Activated T-cell treated with anti-CD3 and anti-CD28 coated beads, Interleukin-2, amount 50 U/mL, for 4 hours (primary cell): Measurements from ENCODE around the gene ZNF311. TPM values are rescaled to one million over a fixed set of nuclear protein-coding genes. Genes with fewer than 3 reads are reported as not detected.
A peak's percentile ranks its signal among the peaks of the same experiment; 100 is the strongest.
"Not testable (repeated sequence)": the region's sequence is repeated elsewhere in the genome, so short reads cannot be mapped to it uniquely, and the experiment has no call there.

ENCODE experiments used
- ATAC-seq, 2 donors: fragments of 200-7000 bp; cut with Tn5 transposase; one replicate each; pipeline ENCODE4 v1.10.0; 2021
- DNase-seq: peaks from one replicate; pipeline ENCODE4 v3.0.0-alpha.2; 2020
- H3K27me3 Mint-ChIP-seq: one replicate; pipeline ENCODE4 v1.8.0; 2021; ENCODE audit warnings: low read depth, mixed read lengths
- H3K36me3 Mint-ChIP-seq: one replicate; pipeline ENCODE4 v1.8.0; 2022; ENCODE audit warnings: mixed read lengths; ENCODE audit not compliant: insufficient read depth
- H3K4me1 Mint-ChIP-seq: one replicate; pipeline ENCODE4 v1.8.0; 2021; ENCODE audit warnings: low read depth, mixed read lengths
- H3K4me3 Mint-ChIP-seq: one replicate; pipeline ENCODE4 v1.8.0; 2021; ENCODE audit warnings: mild to moderate bottlenecking, moderate library complexity, mixed read lengths
- H3K9me3 Mint-ChIP-seq: one replicate; pipeline ENCODE4 v1.8.0; 2021; ENCODE audit warnings: mixed read lengths
- total RNA-seq, 3 donors: library from RNA; stranded (reverse); gene quantifications; one replicate each; pipeline ENCODE4 v1.2.1, GENCODE V29; 2021

ZNF311 gene
- total RNA-seq, 3 donors from 2014 or later = 0.48 to 0.53 (median 0.52) TPM

DNA sequence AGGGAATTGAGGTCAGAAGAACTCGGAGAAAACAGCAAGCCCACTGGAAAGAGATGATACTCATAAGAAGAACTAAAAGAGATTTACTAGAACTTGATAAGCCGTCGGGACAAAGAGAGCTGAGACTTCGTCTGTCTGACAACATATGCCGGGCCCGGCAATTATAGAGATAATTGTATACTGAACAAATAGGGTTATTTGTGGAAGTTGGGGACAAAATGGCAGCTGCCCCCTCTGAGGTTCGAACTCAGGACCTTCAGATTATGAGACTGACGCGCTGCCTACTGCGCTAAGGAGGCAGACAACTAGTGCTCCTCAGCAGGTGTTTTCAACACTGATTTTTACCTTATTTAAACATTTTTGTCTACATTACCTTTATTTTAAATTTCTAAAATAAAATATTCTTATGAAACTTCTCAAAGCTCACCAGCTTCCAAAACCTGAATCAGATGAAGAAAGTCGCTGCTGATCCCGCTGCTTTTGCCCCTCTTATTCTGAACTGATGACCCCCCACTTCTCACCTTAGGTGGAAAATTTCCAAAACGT is 52.0 kb downstream of the ZNF311 start:
- Mint-ChIP-seq H3K9me3 (no peaks in the 10 kb centered on the region), H3K4me1 (peaks cover 17% of the 10 kb centered on the region), H3K36me3 (no peaks in the 10 kb centered on the region), H3K4me3 (peak overlapping the region; percentile 84), H3K27me3 (peaks cover 13% of the 10 kb centered on the region)
- ATAC-seq = peak; percentile 66 to 67
- peak; percentile 62 for DNase-seq

DNA sequence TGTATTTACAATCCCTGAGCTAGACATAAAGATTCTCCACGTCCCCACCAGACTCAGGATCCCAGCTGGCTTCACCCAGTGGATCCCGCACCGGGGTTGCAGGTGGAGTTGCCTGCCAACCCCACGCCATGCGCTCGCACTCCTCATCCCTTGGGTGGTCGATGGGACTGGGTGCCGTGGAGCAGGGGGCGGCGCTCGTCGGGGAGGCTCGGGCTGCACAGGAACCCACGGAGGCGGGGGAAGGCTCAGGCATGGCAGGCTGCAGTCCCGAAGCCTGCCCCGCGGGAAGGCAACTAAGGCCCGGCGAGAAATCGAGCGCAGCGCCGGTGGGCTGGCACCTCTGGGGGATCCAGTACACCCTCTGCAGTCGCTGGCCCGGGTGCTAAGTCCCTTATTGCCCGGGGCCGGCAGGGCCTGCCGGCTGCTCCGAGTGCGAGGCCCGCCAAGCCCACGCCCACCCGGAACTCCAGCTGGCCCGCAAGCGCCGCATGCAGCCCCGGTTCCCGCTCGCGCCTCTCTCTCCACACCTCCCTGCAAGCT is 55.4 kb downstream of the ZNF311 start:
- H3K4me3 Mint-ChIP-seq, H3K36me3 Mint-ChIP-seq, ATAC-seq, H3K9me3 Mint-ChIP-seq, DNase-seq, H3K27me3 Mint-ChIP-seq: not testable (repeated sequence)
- H3K4me1 Mint-ChIP-seq = peaks cover 15% of the 10 kb centered on the region

DNA sequence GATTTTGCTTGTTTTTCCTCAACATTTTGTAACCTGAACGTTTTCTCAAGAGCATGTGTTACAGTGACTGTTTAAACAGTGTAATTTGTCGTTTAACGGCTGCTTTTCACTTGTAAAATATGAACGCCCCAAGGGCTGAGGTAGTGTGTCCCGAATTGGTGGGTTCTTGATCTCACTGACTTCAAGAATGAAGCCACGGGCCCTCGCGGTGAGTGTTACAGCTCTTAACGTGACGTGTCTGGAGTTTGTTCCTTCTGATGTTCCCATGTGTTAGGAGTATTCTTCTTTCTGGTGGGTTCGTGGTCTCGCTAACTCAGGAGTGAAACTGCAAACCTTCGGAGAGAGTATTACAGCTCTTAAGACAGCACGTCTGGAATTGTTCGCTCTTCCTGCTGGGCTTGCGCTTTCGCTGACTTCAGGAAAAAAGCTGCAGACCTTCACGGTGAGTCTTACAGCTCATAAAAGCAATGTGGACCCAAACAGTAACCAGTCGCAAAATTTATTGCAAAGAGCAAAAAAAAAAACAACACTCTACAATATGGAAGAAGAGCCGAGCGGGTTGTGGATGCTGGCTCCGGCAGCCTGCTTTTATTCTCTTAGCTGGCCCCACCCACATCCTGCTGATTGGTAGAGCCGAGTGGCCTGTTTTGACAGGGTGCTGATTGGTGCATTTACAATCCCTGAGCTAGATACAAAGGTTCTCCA is 56.2 kb downstream of the ZNF311 start:
- H3K27me3 Mint-ChIP-seq = peaks cover 5% of the 10 kb centered on the region
- no peak overlapping the region for H3K4me3 Mint-ChIP-seq
- peaks cover 15% of the 10 kb centered on the region for H3K4me1 Mint-ChIP-seq
- ATAC-seq = no peak
- H3K36me3 Mint-ChIP-seq = no peaks in the 10 kb centered on the region
- DNase-seq = no peak
- no peaks in the 10 kb centered on the region for H3K9me3 Mint-ChIP-seq

DNA sequence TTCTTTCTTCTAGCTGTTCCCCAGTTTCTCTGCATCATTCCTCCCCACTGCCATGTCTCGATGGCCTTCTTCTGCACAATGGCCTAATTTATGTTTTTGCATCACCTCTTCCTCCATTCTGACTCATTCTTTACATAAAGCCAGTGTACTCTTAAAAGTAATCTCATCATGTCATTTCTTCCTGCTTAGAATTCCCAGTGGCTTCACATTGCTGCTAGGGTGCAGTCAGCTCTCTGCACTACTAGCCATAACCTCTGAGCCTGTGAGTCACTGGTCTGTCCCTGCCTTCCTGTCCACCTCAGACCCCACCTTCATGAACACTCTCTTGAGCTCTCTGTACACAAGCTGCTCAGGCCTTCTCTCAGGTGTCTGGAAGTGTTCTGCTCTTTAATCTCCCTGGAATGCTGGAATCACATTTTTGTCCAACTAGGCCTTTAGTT is 57.3 kb downstream of the ZNF311 start:
- ATAC-seq = no peak
- H3K4me1 Mint-ChIP-seq = peaks cover 18% of the 10 kb centered on the region
- H3K36me3 Mint-ChIP-seq = no peaks in the 10 kb centered on the region
- DNase-seq = no peak
- no peaks in the 10 kb centered on the region for H3K9me3 Mint-ChIP-seq
- no peaks in the 10 kb centered on the region for H3K27me3 Mint-ChIP-seq
- H3K4me3 Mint-ChIP-seq = no peak overlapping the region

DNA sequence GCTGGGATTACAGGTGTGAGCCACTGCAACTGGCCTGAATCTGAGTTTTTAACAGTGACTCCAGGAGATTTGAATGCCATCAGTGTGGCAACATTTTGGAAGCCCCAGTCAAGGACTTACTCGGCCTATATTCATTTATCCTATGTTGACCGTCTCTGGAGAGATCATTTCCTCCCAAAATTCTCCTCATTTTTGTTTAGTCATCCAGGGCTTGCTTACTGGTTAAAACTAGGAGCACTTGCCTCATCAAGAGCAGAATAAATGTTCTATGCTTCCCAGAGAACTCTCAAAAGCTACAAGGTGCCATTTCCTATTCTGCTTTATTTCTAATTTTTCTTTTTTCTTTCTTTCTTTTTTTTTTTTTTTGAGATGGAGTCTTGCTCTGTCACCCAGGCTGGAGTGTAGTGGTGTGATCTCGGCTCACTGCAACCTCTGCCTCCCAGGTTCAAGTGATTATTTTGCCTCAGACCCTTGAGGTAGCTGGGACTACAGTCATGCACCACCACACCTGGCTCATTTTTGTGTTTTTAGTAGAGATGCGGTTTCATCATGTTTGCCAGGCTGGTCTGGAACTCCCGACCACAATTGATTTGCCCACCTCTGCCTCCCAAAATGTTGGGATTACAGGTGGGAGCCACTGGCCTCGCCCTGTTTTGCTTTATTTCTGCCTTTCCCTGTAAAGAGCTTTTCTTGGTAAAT is 57.9 kb downstream of the ZNF311 start:
- DNase-seq = no peak
- H3K27me3 Mint-ChIP-seq = no peaks in the 10 kb centered on the region
- H3K9me3 Mint-ChIP-seq = no peaks in the 10 kb centered on the region

DNA sequence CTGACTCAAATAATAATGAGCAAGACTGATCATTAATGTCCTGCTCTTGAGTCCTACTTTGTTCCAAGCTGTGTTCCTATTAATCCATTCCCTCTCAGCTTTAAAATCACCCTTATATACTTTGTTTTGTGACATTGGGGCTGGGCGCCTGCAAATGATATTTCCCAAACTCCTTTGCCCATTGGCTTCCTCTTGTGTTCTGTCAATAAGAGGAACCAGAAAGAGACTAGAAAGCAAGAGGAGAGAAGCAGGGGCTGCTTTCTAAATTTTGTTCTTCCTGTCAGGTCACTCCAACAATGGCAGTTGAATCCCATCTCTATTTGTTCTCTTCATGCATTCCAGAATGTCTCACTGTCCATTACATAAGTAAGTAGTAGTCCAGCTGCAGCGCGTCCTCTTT is 59.8 kb downstream of the ZNF311 start:
- H3K4me3 Mint-ChIP-seq = no peak overlapping the region
- no peaks in the 10 kb centered on the region for H3K9me3 Mint-ChIP-seq
- no peaks in the 10 kb centered on the region for H3K36me3 Mint-ChIP-seq
- no peak for DNase-seq
- peaks cover 34% of the 10 kb centered on the region for H3K4me1 Mint-ChIP-seq
- no peaks in the 10 kb centered on the region for H3K27me3 Mint-ChIP-seq
- no peak for ATAC-seq

More for the DNA sequence above, 57.9 kb downstream of the ZNF311 start:
- Mint-ChIP-seq H3K4me1 (peaks cover 19% of the 10 kb centered on the region), H3K36me3 (no peaks in the 10 kb centered on the region), H3K4me3 (no peak overlapping the region)
- ATAC-seq = no peak

Other genes with a start within 250 kb of the ZNF311 start
- gene TRIM27, start 81.3 kb downstream of the ZNF311 start, total RNA-seq = 10 to 100 TPM; 54.7 to 64.4 (median 58.4) TPM
- not detected for gene OR2W1, start 39.9 kb upstream of the ZNF311 start, total RNA-seq
- not detected for gene OR2B3, start 82.0 kb upstream of the ZNF311 start, total RNA-seq
- gene OR2J1, start 94.2 kb upstream of the ZNF311 start, total RNA-seq = not detected
- not detected for gene OR2J3, start 102.7 kb upstream of the ZNF311 start, total RNA-seq
- not detected for gene OR2J2, start 165.6 kb upstream of the ZNF311 start, total RNA-seq